ENCODE results near the gene MFGE8. TPM values are rescaled to one million over a fixed set of nuclear protein-coding genes. Genes with fewer than 3 reads are reported as not detected.

MFGE8 gene
- total RNA-seq, 2 experiments from 2014 or later = 87.9 to 93.0 TPM

- CTCF ChIA-PET = interaction anchor here (5.3 kb wide), 1 partner anchor 8 kb away, joined by 25 read pairs; no protein-coding TSS in a partner anchor
- Histone ChIP-seq H3K27ac (ENCODE audit: low read depth in 1 of 2, low read length in 2 of 2) (no peak overlapping the region), H3K9me3 (ENCODE audit: control insufficient read depth in 1 of 2, insufficient read depth in 1 of 2, low read length in 2 of 2) (no peaks in the 10 kb centered on the region), H3K27me3 (ENCODE audit: control insufficient read depth in 1 of 2, insufficient read depth in 2 of 2, low read length in 2 of 2) (no peaks in the 10 kb centered on the region), H3K4me1 (ENCODE audit: insufficient read depth, low read length) (peaks cover 23% of the 10 kb centered on the region), H3K36me3 (ENCODE audit: insufficient read depth, low read length) (peaks cover 11% of the 10 kb centered on the region), H3K4me3 (ENCODE audit: low read length) (peak overlapping the region; percentile 80)
- Mint-ChIP-seq H3K9me3 (no peaks in the 10 kb centered on the region), H3K27ac (peak overlapping the region; percentile 87), H3K4me3 (peak overlapping the region; percentile 94), H3K4me1 (ENCODE audit: low read depth) (peaks cover 37% of the 10 kb centered on the region), H3K27me3 (no peaks in the 10 kb centered on the region), H3K36me3 (ENCODE audit: low read depth) (peaks cover 5% of the 10 kb centered on the region)
- POLR2A ChIA-PET = interaction anchor here (0.7 to 1.4 kb wide), 3 partner anchors 10 to 176 kb away, joined by 4 to 5 read pairs (median 5); partner anchors contain the start of gene ABHD2
- TF ChIP-seq, protein P1, sequence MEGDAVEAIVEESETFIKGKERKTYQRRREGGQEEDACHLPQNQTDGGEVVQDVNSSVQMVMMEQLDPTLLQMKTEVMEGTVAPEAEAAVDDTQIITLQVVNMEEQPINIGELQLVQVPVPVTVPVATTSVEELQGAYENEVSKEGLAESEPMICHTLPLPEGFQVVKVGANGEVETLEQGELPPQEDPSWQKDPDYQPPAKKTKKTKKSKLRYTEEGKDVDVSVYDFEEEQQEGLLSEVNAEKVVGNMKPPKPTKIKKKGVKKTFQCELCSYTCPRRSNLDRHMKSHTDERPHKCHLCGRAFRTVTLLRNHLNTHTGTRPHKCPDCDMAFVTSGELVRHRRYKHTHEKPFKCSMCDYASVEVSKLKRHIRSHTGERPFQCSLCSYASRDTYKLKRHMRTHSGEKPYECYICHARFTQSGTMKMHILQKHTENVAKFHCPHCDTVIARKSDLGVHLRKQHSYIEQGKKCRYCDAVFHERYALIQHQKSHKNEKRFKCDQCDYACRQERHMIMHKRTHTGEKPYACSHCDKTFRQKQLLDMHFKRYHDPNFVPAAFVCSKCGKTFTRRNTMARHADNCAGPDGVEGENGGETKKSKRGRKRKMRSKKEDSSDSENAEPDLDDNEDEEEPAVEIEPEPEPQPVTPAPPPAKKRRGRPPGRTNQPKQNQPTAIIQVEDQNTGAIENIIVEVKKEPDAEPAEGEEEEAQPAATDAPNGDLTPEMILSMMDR (IDR thresholded peaks at IDR 0.05) = no peak
- intact Hi-C loops (cut with DNase I, micrococcal nuclease) = loop anchor here in 1 of 2 experiments (5.0 kb wide), 1 partner anchor 290 kb away; the partner anchor contains the start of gene AEN
- ATAC-seq (ENCODE audit: poor library complexity) (no peak), DNase-seq (no peak)
Observed at GRCh38 chr15:88912500-88912921, 668 bp downstream of the MFGE8 start.

DNA sequence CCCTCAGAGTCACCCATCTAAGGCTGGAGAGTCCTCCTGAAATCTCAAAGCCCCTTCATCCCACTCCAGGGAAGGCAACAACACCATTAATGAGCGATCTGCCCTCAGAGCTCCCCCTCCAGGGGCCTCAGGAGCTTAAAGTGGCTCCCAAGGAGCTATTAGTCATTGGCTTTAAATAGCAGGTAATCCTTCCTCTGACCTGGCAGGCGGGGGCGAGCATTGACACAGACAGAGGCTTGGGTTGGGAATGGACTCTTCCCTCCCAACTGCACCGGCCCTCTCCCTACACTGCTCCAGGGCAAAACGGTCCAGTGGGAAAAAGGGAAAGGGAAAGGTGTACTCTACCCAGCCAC is 1.4 kb downstream of the MFGE8 start:
- Mint-ChIP-seq H3K4me1 (ENCODE audit: low read depth) (peaks cover 37% of the 10 kb centered on the region), H3K4me3 (peak overlapping the region; percentile 94), H3K27ac (peak overlapping the region; percentile 87), H3K27me3 (no peaks in the 10 kb centered on the region), H3K9me3 (no peaks in the 10 kb centered on the region), H3K36me3 (ENCODE audit: low read depth) (peaks cover 5% of the 10 kb centered on the region)
- Histone ChIP-seq H3K27me3 (ENCODE audit: control insufficient read depth in 1 of 2, insufficient read depth in 2 of 2, low read length in 2 of 2) (no peaks in the 10 kb centered on the region), H3K27ac (ENCODE audit: low read depth in 1 of 2, low read length in 2 of 2) (no peak overlapping the region), H3K36me3 (ENCODE audit: insufficient read depth, low read length) (peaks cover 11% of the 10 kb centered on the region), H3K4me1 (ENCODE audit: insufficient read depth, low read length) (peaks cover 23% of the 10 kb centered on the region), H3K4me3 (ENCODE audit: low read length) (no peak overlapping the region), H3K9me3 (ENCODE audit: control insufficient read depth in 1 of 2, insufficient read depth in 1 of 2, low read length in 2 of 2) (no peaks in the 10 kb centered on the region)
- CTCF ChIA-PET = no interaction called here
- DNase-seq = no peak
- ATAC-seq (ENCODE audit: poor library complexity) = no peak
- intact Hi-C loops (cut with DNase I, micrococcal nuclease) = loop anchor here in 1 of 2 experiments (5.0 kb wide), 1 partner anchor 289 kb away; the partner anchor contains the start of gene AEN
- POLR2A ChIA-PET = interaction anchor here (0.7 to 1.4 kb wide), 3 partner anchors 9 to 176 kb away, joined by 4 to 5 read pairs (median 5); partner anchors contain the start of gene ABHD2
- TF ChIP-seq, protein P1 (IDR thresholded peaks at IDR 0.05) = no peak

DNA sequence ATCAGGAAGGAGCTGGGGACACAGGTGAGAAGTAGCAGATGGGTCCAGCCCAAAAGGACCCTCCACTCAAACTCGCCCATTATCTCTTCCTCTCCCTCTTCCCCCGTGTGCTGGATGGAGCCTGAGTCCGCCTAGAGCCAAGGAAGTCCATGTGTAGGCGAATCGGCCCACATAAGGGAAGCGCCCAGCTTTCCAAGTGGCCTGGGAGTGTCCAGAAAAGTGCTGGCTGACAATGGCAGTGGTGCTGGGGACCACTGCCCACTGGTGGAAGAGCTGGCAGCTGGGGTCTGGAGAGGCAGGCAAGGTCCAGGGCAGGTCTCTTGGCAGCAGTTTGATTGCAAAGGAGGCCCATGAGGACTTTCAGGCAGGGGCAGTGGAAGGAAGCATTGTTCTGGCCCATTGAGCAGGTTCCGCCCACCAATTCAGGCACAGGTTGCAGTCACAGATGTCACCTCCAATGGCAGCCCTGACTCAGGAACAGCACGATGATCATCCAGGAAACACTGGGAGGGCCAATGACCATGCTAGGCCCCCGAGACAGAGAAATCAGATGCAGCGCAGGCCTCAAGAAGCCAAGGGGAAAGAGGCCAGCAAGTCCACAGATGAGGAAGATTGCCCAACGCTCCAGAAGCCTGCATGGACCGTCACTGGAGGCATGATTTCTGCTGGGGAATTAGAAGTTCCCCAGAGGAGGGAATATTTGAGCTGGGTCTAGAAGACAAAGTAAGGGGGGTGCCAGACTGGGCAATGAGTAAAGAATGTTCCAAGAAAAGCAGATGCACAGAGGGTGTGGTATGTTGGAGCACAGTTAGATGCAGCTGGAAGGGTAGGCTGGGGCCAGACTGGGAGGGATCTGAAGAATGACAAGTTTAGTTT is 3.0 kb downstream of the MFGE8 start:
- Mint-ChIP-seq H3K4me3 (peak overlapping the region; percentile 67), H3K36me3 (ENCODE audit: low read depth) (peaks cover 5% of the 10 kb centered on the region), H3K4me1 (ENCODE audit: low read depth) (peaks cover 40% of the 10 kb centered on the region), H3K9me3 (no peaks in the 10 kb centered on the region), H3K27me3 (no peaks in the 10 kb centered on the region), H3K27ac (peak overlapping the region; percentile 87)
- H3K36me3 ChIP-seq (ENCODE audit: insufficient read depth, low read length) = peaks cover 18% of the 10 kb centered on the region
- TF ChIP-seq, protein P1 (IDR thresholded peaks at IDR 0.05) = no peak
- peaks cover 29% of the 10 kb centered on the region for H3K4me1 ChIP-seq (ENCODE audit: insufficient read depth, low read length)
- DNase-seq = no peak
- H3K9me3 ChIP-seq (ENCODE audit: control insufficient read depth in 1 of 2, insufficient read depth in 1 of 2, low read length in 2 of 2) = no peaks in the 10 kb centered on the region
- ChIA-PET CTCF (no interaction called here), POLR2A (no interaction called here)
- intact Hi-C loops (cut with DNase I, micrococcal nuclease) = loop anchor here in 1 of 2 experiments (5.0 to 10.0 kb wide), 2 partner anchors 288 to 365 kb away; partner anchors contain the start of genes AEN and DET1
- H3K27me3 ChIP-seq (ENCODE audit: control insufficient read depth in 1 of 2, insufficient read depth in 2 of 2, low read length in 2 of 2) = no peaks in the 10 kb centered on the region
- no peak overlapping the region for H3K27ac ChIP-seq (ENCODE audit: low read depth in 1 of 2, low read length in 2 of 2)
- no peak overlapping the region for H3K4me3 ChIP-seq (ENCODE audit: low read length)
- no peak for ATAC-seq (ENCODE audit: poor library complexity)
